Measurements from ENCODE around the gene IRX4.
"Not testable (repeated sequence)": the region's sequence is repeated elsewhere in the genome, so short reads cannot be mapped to it uniquely, and the experiment has no call there.

IRX4 gene

GRCh38 chr5:1877103-1878049 is 5.3 kb downstream of the IRX4 start:
- DNase-seq (ENCODE audit: low read depth) = no peak

- DNase-seq (ENCODE audit: low read depth) = no peak
Measured at GRCh38 chr5:1876660-1877064, 6.1 kb downstream of the IRX4 start.

- DNase-seq (ENCODE audit: low read depth) = no peak
Measured at GRCh38 chr5:1875843-1876659, 6.7 kb downstream of the IRX4 start.

GRCh38 chr5:1875281-1875842 is 7.4 kb downstream of the IRX4 start:
- no peak for DNase-seq (ENCODE audit: low read depth)

GRCh38 chr5:1874771-1875220 is 7.9 kb downstream of the IRX4 start:
- DNase-seq (ENCODE audit: low read depth) = no peak

- no peak for DNase-seq (ENCODE audit: low read depth)
Measured at GRCh38 chr5:1874348-1874747, 8.4 kb downstream of the IRX4 start.

GRCh38 chr5:1873243-1873959 is 9.3 kb downstream of the IRX4 start:
- no peak for DNase-seq (ENCODE audit: low read depth)

- no peak for DNase-seq (ENCODE audit: low read depth)
Measured at GRCh38 chr5:1871441-1871840, 11.3 kb downstream of the IRX4 start.

- DNase-seq (ENCODE audit: low read depth) = not testable (repeated sequence)
Measured at GRCh38 chr5:1870435-1871272, 12.1 kb downstream of the IRX4 start.

- no peak for DNase-seq (ENCODE audit: low read depth)
Measured at GRCh38 chr5:1868886-1869475, 13.7 kb downstream of the IRX4 start.

- DNase-seq (ENCODE audit: low read depth) = no peak
Measured at GRCh38 chr5:1867815-1868143, 14.9 kb downstream of the IRX4 start.

- no peak for DNase-seq (ENCODE audit: low read depth)
Measured at GRCh38 chr5:1867114-1867814, 15.5 kb downstream of the IRX4 start.

- DNase-seq (ENCODE audit: low read depth) = no peak
Measured at GRCh38 chr5:1865948-1866347, 16.8 kb downstream of the IRX4 start.

GRCh38 chr5:1865486-1865885 is 17.2 kb downstream of the IRX4 start:
- DNase-seq (ENCODE audit: low read depth) = no peak

GRCh38 chr5:1864896-1865440 is 17.8 kb downstream of the IRX4 start:
- DNase-seq (ENCODE audit: low read depth) = no peak

- no peak for DNase-seq (ENCODE audit: low read depth)
Measured at GRCh38 chr5:1860949-1861348, 21.8 kb downstream of the IRX4 start.

GRCh38 chr5:1860021-1860610 is 22.6 kb downstream of the IRX4 start:
- no peak for DNase-seq (ENCODE audit: low read depth)

GRCh38 chr5:1859099-1859498 is 23.6 kb downstream of the IRX4 start:
- no peak for DNase-seq (ENCODE audit: low read depth)

GRCh38 chr5:1858436-1858835 is 24.3 kb downstream of the IRX4 start:
- DNase-seq (ENCODE audit: low read depth) = no peak

- DNase-seq (ENCODE audit: low read depth) = no peak
Measured at GRCh38 chr5:1857256-1857600, 25.5 kb downstream of the IRX4 start.
